Neuron (in vitro differentiated cells): Measurements from ENCODE around the gene KDSR.

Experiments used
- H2AFZ ChIP-seq: one replicate; pipeline ENCODE4 v1.6.1; 2013; ENCODE audit warnings: low read depth, mild to moderate bottlenecking, inconsistent platforms, low read length, moderate library complexity
- H3K27me3 ChIP-seq: one replicate; pipeline ENCODE4 v1.6.1; 2013; ENCODE audit warnings: low read length; ENCODE audit not compliant: insufficient read depth
- H3K36me3 ChIP-seq: one replicate; pipeline ENCODE4 v1.6.1; 2013; ENCODE audit warnings: low read length; ENCODE audit not compliant: insufficient read depth
- H3K4me1 ChIP-seq: one replicate; pipeline ENCODE4 v1.6.1; 2013; ENCODE audit warnings: low read length; ENCODE audit not compliant: insufficient read depth
- H3K4me3 ChIP-seq: 2 replicates; pipeline ENCODE4 v1.5.1; 2013; ENCODE audit warnings: mild to moderate bottlenecking, low read length, moderate library complexity
- H3K9me3 ChIP-seq: one replicate; pipeline ENCODE4 v1.6.1; 2013; ENCODE audit warnings: low read length

Gene KDSR

DNA sequence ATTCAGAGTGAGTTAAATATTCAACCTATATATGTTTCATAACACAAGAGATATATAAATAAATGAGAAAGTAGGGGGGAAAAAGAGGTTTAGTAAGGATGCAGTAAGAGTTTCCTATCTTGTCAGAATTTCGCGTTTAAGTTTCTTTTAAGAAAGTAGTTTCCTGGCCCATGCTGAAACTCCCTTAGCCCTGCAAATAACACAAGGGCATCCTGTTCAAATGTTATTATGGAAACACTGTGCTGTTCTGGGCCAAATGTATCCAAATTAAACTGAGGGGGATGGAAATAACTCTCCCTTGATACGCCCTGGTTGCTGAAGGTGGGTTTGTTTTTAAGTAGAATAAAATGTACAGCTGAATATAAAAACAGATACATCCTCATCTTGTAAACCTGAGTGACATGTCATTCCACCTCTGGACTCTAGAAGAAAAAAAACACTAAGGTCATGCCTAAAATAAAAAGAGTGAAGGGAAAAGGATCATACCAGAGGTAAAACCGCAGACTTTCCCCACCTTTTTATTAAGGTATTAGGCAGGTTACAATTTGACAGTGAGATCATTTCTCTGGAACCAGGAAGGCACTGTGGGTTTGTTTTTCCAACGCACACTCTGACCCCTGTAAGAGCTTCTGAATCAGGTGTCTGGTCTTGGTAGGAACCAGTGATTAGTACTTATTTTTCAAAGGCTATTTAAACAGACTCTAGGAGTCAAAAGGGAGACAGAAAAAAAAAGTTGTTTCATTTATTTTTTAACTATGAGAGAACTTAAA is 64.2 kb downstream of the KDSR start:
- peaks cover 25% of the 10 kb centered on the region for H3K4me1 ChIP-seq
- H3K9me3 ChIP-seq: peaks cover 2% of the 10 kb centered on the region
- H3K4me3 ChIP-seq: no peak overlapping the region
- no peaks in the 10 kb centered on the region for H3K36me3 ChIP-seq
- H3K27me3 ChIP-seq: no peaks in the 10 kb centered on the region
- H2AFZ ChIP-seq: no peak overlapping the region

DNA sequence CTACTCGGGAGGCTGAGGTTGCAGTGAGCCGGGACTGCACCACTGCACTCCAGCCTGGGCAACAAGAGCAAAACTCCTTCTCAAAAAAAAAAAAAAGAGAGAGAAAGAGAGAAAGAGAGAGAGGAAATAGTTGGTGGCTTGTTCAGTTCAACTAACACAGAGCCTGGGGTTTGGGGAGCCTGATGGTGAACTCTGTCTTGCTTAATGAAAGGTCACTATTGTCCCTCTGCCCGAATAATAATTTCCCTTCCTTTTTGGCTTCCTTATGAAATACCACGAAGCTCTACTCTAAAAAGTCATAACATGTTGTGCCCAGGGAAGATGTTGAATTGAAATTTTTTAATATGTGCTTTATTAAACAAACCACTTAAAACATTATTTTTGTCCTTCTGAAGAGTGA is 64.8 kb downstream of the KDSR start:
- Histone ChIP-seq H3K4me1 (peaks cover 22% of the 10 kb centered on the region), H3K4me3 (no peak overlapping the region), H2AFZ (no peak overlapping the region), H3K36me3 (no peaks in the 10 kb centered on the region), H3K9me3 (peaks cover 2% of the 10 kb centered on the region), H3K27me3 (no peaks in the 10 kb centered on the region)

DNA sequence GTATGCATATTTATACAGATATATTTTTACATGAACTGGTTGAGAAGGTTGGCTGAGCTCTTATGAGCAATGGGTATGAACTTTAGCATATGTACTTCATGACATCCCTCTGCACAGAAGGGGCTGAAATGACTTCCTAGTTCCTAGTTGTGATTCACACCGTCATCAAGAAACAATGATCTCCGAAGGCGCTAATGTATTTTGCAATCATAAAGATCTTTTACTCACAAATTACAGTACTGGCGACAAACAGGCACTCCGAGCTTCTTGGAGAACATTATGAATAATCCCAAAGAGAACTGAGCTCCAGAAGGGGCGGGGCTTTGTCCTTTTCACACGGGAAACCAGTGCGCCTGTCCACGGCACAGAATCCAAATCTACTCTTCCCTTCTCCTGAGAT is 65.6 kb downstream of the KDSR start:
- no peak overlapping the region for H2AFZ ChIP-seq
- H3K9me3 ChIP-seq: peaks cover 2% of the 10 kb centered on the region
- H3K4me1 ChIP-seq: peaks cover 20% of the 10 kb centered on the region
- no peak overlapping the region for H3K4me3 ChIP-seq
- no peaks in the 10 kb centered on the region for H3K27me3 ChIP-seq
- H3K36me3 ChIP-seq: no peaks in the 10 kb centered on the region

DNA sequence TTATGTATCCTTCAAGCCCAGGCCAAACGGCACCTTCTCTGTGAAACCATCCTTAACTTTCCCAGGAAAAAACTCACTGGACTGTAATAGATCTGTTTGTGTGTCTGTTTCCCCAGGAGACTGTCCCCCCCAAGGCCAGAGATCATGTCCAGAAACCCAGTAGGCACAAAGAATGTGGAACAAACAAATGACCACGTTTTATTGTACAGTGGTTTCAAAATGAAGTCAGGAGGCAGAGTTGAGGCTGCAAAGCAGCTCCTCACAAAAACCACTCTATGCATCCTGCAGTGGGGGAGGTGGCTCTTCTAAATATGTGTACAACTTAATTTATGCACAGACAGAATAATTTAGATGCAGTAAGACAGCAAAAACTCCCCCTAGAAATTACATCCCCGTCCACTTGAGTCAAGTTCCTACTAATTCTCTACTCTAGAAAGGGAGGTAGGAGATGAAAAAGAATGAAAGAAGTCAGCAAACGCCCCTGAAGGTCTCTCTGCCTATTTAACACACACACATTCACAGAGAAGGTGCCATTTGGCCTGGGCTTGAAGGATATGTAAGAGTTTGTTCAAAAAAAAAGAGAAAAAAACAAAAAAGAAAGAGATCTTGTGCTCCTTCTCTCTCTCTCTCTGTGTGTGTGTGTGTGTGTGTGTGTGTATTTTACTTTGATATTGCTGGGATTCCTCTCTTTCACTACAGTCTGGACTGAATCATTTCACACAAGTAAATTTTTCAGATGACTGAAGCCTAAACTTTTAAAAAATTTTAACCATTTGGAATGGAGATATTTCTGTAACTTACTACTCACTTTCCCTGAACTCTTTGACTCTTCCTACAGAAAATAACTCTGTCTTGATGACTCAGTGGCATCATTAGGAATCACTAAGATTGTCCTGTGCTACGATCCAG is 66.9 kb downstream of the KDSR start:
- H3K4me3 ChIP-seq: no peak overlapping the region
- no peak overlapping the region for H2AFZ ChIP-seq

DNA sequence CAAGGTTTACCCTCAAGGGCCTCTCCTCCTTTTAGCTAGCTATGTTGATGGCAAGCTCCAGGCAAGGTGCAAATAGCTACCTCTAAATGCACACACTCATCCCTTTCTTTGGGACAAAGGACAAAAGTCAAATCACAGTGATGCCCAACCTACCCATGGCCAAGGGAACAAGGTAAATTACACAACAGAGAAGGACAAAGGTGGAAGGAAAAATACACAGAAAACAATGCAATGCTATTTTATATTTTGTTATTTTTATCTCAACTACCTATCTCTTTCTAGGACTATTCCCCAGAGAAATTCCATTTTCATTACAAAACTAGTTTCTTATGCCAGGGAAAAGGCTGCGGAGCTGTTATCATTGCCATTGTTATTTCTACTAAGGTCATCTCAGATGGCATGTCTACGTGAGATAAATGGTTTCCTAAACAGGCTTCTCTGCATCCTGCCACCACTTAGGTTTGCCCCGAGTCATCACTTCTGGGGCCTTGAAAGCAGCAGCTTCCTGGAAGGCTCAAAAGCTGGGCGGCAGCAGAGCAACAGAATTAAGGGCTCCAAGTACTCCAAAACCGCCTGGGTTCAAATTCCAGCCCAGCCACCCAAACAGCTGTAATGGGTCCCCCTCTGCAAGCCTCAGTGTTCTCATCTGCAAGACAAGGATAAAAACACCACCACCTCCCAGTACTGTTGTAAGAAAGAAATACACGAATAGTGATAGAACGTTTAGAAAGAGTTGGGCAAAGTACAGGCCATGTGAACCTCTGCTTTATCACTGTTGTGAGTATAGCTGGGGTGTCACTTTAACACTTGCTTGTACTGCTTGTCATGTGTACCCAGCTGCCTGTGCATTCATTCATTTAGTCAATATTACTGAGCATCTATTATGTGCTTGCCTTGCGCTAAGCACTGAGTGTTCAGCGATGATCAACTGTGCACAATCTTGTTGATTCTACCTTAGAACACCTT is 68.3 kb downstream of the KDSR start:
- Histone ChIP-seq H3K36me3 (no peaks in the 10 kb centered on the region), H3K9me3 (peaks cover 2% of the 10 kb centered on the region), H3K4me1 (peaks cover 20% of the 10 kb centered on the region), H2AFZ (no peak overlapping the region), H3K4me3 (no peak overlapping the region), H3K27me3 (no peaks in the 10 kb centered on the region)

More for the DNA sequence above, 66.9 kb downstream of the KDSR start:
- no peaks in the 10 kb centered on the region for H3K27me3 ChIP-seq
- no peaks in the 10 kb centered on the region for H3K36me3 ChIP-seq
- peaks cover 20% of the 10 kb centered on the region for H3K4me1 ChIP-seq
- H3K9me3 ChIP-seq: peaks cover 2% of the 10 kb centered on the region

DNA sequence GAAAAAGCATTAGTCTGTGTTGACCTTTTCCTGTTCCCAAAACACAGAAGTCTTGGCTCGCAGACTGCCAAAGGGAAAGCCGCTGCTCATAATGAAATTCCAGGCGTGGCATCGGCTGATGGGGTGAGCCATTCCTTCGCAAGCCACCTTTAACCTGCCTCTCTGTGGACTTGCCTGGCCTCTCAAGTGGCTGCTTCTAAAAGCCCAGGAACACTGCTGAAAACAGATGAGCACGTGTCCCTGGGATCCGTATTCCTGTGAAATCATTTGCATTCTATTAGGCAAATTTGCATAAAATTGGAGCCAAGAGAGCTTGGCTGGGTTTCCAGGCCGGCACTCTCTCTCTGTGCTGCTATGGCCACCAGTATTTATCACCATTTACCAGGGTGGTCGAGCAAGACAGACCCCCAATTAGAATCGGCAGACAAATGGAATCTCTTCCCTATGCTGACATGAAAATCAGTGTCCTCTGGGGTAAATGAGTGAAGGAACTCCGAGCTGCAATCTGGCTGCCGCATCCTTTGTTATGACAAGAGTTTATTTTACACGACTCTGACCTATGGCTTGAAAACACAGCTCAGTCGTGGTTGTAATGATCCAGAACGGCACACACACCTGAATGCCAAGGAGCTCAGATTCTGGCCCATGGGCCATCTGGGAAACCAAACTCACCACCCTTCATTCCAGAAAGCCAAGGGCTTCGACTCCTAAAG is 69.2 kb downstream of the KDSR start:
- H2AFZ ChIP-seq: no peak overlapping the region
- peaks cover 2% of the 10 kb centered on the region for H3K9me3 ChIP-seq
- H3K4me1 ChIP-seq: peaks cover 20% of the 10 kb centered on the region
- no peak overlapping the region for H3K4me3 ChIP-seq
- no peaks in the 10 kb centered on the region for H3K36me3 ChIP-seq
- H3K27me3 ChIP-seq: no peaks in the 10 kb centered on the region

DNA sequence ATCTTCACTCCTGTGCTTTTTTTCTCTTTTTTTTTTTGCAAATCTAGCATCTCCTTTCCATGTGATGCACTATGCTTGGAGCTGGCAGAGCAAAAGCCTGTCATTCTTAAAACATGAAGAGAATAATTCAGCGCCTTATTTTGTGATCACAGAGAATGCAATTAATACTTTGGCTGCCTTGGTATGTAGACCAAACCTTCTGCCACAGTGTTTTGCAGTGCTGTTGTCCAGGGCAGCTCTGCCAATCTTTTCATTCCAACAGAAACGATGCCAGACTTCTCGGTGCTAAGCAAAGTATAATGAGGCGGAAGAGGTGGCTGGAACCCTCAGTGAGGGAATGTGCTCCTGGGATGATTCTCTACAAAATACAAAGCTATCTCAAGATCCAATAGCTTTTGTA is 73.1 kb downstream of the KDSR start:
- no peak overlapping the region for H2AFZ ChIP-seq
- H3K9me3 ChIP-seq: peaks cover 4% of the 10 kb centered on the region
- no peaks in the 10 kb centered on the region for H3K27me3 ChIP-seq
- peaks cover 5% of the 10 kb centered on the region for H3K4me1 ChIP-seq
- H3K36me3 ChIP-seq: no peaks in the 10 kb centered on the region
- no peak overlapping the region for H3K4me3 ChIP-seq

DNA sequence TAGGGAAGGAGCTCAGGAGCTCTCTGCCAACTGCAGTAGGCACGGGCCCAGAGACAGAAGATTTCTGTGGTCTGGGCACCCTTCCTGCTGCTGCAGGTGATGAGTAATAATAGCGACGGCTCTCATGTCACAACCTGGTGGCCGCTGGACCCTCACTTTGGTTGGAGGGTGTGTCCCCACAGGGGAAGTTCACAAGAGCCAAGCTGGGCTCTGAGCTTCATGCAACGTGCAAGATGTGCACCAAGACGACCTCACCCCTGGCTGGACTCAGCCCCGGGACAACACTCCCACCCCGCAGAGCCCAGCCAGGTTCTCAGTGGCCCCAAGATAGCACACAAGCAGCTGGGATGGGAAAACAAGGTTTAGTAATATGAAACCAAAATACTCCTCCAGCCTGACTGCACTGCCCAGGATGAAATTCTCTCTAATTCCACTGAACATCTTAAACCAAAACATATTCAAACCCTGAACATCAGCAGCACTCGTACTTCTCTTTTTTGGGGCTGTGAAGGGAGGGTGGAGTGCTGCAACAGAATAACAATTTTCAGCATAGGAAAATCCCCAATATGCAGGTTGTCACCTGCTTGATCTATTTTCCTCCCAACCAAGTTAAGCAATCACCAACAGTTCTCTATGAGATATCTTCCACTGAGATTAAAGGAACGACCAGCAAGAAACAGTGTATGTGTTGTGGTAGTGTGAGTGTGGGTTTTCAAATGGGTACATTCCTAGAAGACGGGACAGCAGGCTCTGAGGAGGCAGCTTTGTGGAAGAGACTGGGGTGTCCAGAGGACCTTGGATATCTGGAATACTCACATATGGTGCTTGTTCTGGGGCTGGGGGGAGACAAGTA is 73.9 kb downstream of the KDSR start:
- H2AFZ ChIP-seq: no peak overlapping the region
- no peaks in the 10 kb centered on the region for H3K36me3 ChIP-seq
- no peaks in the 10 kb centered on the region for H3K27me3 ChIP-seq
- no peak overlapping the region for H3K4me3 ChIP-seq
- peaks cover 4% of the 10 kb centered on the region for H3K9me3 ChIP-seq
- H3K4me1 ChIP-seq: peaks cover 4% of the 10 kb centered on the region

DNA sequence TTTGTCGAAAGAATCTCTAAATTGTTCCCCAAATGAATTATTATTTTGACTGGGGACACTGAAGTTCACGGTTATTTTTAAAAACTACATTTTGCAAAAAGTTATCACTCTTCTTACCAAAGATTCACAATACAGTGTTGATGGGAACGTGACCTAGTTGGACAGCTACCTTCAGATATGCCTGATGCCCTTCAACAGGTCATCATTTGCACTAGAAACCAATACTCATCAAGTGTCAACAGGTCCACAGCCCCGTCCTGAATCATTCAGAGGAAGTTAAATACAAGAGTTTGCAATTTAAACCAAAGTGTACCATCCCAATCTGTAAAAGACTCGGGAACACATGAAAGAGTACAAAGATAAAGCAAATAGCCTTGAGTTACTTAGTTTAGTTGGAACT is 75.7 kb downstream of the KDSR start:
- peaks cover 4% of the 10 kb centered on the region for H3K9me3 ChIP-seq
- H3K27me3 ChIP-seq: no peaks in the 10 kb centered on the region
- H3K36me3 ChIP-seq: no peaks in the 10 kb centered on the region
- H3K4me1 ChIP-seq: no peaks in the 10 kb centered on the region
- no peak overlapping the region for H3K4me3 ChIP-seq
- no peak overlapping the region for H2AFZ ChIP-seq

DNA sequence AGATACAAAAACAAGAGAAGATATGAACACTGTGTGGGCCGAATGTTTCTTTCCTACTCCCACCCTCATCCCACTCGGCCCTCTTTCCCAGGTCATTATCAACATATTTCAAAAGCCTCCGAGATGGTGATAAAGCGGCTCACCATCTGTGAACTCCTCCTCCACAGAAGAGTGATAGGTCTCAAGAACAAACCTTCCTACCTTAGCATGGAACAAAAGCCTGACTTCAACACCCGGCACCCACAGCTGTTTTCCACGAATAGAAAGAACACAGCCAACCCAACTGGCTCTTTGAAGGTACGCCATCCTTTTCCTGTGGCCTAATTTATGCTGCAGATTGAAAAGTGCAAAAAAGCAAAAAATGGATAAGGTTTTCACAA is 76.2 kb downstream of the KDSR start:
- no peaks in the 10 kb centered on the region for H3K27me3 ChIP-seq
- H3K4me1 ChIP-seq: no peaks in the 10 kb centered on the region
- peaks cover 4% of the 10 kb centered on the region for H3K9me3 ChIP-seq
- no peak overlapping the region for H3K4me3 ChIP-seq
- H2AFZ ChIP-seq: no peak overlapping the region
- no peaks in the 10 kb centered on the region for H3K36me3 ChIP-seq

DNA sequence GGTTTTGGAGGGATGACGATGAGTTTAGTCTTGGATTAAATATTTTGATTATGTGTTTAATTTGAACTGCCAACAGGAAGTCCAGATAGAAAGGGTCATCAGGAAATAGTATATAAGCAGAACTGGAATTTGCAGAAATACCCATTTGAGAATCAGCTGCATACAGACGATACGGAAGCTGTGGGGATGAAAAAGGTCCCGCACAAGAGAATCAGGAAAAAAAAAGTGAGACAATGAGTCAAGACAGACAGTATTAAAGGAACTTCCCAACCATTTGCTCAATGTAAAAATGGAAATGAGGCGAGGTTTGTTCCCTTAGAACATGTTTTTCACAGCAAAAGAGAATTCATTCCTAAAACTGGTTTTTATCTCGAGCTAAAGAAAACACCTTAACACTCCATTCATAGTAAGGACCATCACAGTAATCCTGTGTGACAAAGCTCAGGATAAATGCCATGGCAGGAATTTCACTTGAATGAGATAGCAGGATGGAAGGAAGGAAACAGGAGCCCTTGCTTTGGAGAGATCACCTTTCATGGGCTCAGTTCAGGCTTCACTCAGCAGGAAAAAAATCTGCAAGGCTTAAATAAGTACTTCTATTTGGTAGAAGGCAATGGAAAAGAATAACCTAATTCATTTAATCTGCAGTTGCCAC is 76.7 kb downstream of the KDSR start:
- Histone ChIP-seq H2AFZ (no peak overlapping the region), H3K4me3 (no peak overlapping the region), H3K4me1 (no peaks in the 10 kb centered on the region), H3K27me3 (no peaks in the 10 kb centered on the region), H3K9me3 (peaks cover 4% of the 10 kb centered on the region), H3K36me3 (no peaks in the 10 kb centered on the region)
